AG20443 (cell line): ENCODE data around the gene CDHR2.

Source experiments
- DNase-seq: peaks from one replicate; pipeline ENCODE4 v3.0.0; 2012; ENCODE audit warnings: low spot score, mixed read lengths

Gene CDHR2

DNA sequence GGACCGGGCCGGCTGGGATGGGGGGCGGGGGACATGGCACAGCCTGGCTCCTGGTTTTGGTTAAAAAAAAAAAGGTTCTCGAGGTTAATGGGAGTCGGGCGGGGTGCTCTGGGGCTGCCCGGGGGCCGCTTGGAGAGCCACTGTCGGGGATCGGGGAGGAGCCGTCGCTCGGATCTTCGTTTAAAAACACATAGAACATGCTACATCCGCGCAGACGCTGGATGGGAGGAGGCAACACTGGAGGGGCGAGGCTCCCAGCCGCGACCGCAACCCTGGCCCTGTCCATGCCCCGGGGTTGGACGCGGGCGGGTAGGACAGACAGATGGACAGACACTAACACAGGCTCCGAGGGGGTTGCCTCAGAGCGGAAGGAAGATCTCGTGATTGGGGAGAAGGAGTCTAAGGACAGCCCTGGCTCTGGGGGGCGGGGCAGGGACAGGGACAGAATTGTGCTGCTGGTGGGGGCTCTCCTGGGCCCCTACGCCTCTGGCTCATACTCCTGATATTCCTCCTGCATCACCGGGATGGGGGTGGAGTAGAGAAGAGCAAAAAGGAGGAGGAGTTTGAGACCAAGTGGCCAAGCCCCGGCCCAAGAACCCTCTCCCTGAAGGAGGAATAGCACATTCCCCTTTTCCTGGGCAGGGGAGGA lies 71.3 kb downstream of the CDHR2 start:
- peak; percentile 46 for DNase-seq

DNA sequence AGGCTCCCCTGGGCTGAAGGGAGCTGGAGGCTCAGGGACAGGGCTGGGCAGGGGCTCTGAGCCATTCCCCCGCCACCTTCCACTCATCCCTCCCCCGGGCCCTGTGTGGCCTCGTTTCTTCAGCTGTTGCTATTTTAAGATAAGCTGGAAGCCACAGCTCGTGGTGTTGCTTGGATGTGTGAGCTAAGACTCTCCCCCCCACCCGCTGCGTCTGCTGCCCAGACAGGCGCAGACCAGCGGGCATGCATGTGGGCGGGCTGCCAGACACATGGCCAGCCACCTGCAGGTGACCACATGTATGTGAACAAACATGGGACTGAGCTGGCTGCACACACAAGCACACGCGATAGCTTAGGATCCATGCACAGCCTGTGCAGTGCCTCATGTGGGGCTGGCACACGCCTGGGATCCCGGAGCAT lies 72.5 kb downstream of the CDHR2 start:
- DNase-seq, result no peak

- DNase-seq, result no peak
Observed at GRCh38 chr5:176624142-176624541, 75.0 kb downstream of the CDHR2 start.

DNA sequence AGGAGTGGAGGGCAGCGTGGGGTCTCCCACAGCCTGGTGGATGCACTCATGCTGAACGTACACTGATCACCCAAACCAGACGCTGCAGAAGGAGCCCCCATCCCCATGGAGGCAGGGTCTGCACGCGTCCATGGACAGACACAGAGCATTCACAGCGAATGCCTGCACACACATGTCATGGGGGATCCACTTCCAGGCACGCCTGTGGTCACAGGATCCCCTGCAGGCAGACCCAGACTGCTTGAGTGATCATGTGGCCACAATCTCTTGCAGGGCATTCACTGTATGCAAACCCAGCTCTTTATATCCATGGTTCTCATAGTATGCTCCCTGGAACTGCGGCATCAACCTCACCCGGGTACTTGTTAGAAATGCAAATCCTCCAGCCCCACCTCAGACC lies 75.8 kb downstream of the CDHR2 start:
- no peak for DNase-seq

DNA sequence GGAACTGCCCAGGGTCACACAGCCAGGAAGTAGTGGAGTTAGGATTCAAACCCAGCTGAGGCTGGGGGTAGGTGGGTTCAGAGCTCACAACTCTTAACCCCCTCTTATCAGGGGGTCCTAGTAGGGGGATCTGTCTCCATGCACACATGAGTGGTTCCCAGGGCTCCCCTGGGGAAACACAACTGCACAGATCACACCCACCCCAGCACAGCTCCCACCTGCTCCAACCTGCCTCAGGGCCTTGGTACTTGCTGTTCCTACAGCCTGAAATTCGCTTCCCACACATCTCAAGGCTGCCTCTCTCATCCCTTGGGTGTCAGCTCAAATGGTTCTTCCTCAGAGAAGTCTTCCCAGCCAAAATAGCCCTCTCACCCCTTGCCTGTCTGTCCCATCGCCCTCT lies 76.4 kb downstream of the CDHR2 start:
- no peak for DNase-seq

DNA sequence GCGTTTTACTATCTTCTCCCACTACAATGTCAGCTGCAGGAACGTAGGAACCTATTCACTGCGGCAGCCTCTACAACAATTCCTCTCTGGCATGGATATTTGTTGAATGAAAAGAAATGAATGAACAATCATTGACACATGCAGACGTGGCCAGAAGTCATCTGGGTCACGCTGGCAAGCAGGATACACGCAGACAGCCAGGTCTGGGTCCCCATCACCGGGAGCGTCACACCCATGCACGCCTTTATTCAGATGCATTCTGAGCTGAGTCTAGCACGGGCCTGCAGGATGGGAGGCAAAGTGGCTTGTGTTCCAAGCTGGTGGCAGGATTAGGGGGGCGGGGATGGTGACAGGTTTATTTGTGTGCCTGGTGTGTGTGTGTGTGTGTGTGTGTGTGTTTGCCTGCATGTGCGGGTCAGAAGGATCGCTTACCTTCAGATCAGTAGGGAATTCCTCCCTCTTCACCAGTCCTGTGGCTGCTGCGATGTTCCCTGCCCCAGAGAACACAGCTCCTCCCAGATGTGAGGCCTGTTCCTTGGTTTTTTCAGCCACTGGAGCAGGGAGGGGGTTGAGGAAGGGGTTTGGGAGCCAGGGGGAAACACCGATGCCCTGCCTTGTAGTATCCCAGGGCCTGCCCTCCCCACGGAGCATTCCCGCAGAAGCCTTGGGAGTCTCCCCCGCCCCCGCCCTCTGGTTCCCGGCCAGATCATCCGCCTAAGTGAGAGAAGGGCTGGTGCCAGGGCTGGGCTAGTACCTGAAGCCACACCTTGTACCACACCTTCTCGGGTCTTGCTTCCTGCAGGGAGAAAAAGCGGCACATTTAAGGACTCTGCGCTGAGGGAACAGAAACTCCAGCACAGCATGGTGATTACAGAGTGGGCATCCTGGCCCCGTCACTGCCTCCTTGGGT lies 77.1 kb downstream of the CDHR2 start:
- no peak for DNase-seq

DNA sequence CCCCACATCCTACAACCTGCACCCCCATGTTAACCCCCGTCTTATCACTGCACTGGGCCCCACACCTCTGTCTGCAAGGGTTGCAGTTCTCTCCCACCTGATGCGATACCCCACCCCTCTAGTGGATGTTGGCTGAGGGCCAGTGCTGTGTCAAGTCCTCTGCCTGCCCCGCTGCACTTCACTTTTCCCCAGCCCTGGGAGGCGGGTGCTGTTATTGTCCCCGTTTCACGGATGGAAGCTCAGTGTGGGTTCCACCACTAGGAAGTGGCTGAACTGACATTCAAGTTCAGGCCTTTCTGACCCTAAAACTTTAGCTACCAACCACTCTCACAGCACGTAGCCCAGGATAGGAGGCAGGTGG lies 77.7 kb downstream of the CDHR2 start:
- DNase-seq, result no peak

DNA sequence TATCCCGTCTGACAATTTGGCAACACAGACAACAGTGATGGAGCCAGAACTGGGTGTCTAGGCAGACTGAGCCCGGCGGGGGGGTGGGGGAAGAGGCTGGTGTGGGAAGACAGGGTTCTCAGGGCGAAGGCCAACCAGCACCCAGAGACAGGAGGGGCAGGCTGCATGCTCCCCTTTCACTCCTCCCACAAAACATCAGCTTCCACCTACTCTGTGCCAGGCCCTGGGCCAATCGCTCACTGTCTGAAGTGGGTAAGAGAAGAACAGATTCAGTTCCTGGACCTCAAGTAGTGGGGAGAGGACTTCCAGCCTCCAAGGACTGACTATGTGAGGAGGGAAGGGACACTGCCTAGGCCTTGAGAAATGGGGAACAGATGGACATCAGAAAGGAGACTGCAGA lies 78.4 kb downstream of the CDHR2 start:
- no peak for DNase-seq

- DNase-seq, result no peak
Observed at GRCh38 chr5:176628406-176629228, 79.5 kb downstream of the CDHR2 start.

- DNase-seq, result no peak
Observed at GRCh38 chr5:176629317-176629852, 80.2 kb downstream of the CDHR2 start.

- DNase-seq, result peak; percentile 79
Observed at GRCh38 chr5:176629853-176630680, 80.9 kb downstream of the CDHR2 start, which contains the start of the genes EIF4E1B and SNCB. EIF4E1B (plus strand) TSS chr5:176630675; CDS start chr5:176642788, 12,113 bp downstream. SNCB (minus strand) TSS chr5:176630534; CDS start chr5:176629654, 880 bp downstream.

DNA sequence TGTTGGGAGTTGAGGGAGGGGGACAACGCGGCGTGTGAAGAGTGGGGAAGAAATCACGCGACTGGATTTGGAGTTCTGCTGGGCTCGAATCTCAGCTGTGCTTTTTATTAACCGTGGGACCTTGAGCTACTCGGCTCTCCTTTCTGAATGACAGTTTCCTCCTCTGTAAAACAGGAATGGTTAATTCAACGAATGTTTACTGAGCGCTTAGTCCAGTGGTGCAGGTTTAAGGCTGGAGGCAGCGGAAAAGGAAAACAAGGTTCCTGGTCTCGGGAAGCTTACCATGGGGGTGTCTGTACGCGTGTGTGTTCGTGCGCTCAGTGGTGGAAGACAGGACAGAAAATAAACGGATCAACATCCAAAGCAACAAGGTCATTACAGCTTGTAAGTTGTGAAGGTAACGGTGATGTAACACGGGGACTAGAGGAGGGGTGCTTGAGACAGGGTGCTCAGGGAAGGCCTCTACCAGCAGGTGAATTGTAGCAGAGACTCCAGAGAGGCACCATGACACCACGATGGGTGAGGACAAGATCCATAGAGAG lies 81.6 kb downstream of the CDHR2 start:
- no peak for DNase-seq

DNA sequence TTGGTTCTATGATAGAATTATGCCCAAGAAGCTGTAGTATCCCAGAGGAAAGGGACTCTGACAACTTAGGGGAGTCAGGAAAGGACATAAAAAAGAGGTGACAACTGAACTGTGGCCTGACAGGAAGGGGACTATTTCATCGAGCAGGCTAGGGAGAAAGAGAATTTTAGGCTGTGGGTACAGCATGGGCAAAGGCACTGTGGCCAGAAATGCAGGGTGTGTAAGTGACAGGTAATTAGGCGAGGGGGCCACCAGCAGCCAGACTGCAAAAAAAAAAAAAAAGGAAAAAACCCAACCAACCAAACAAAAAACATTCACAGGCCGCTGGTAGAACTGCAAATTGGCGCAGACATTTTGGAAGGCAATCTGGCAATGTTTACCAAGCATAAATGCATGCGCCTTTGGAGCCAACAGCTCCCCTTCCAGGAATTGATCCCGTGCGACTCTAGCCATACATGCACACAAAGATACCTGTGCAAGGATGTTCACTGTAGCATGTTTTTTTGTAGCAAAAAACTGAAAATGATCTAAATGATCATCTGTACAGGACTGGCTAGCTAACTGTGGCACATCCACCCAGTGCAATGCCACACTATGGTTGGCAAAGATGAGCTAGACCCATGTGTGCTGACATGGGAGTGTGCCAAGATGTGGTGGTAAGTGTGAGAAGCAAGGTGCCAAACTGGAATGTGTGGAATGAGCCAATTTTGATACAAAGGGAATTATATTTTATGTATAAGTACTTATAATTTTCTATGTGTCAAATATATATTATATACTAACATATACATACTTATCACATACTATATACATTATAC lies 82.5 kb downstream of the CDHR2 start:
- no peak for DNase-seq

- no peak for DNase-seq
Observed at GRCh38 chr5:176632745-176633144, 83.6 kb downstream of the CDHR2 start.

- no peak for DNase-seq
Observed at GRCh38 chr5:176633598-176633997, 84.5 kb downstream of the CDHR2 start.

GRCh38 chr5:176636426-176636825 lies 87.3 kb downstream of the CDHR2 start:
- DNase-seq, result peak; percentile 40

DNA sequence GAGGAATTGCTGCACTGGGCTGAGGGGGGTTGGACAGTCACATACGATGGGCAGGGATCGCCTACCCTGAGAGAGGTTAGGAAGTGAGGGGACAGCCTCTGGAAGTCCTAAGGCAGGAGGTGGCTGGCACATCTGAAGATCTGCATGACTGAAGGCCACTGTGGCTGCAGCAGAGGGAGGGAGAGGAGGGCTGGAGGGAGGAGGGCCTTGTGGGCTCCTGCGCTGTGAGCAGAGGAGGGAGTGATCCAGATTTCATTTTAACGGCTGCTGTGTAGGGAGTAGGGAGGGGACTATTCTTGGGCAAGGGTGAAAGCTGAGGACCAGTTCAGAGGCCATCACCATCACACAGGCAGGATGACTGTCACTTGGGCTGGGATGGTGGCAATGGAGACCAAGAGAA lies 88.4 kb downstream of the CDHR2 start:
- no peak for DNase-seq

GRCh38 chr5:176638437-176638836 lies 89.3 kb downstream of the CDHR2 start:
- no peak for DNase-seq

GRCh38 chr5:176639208-176639607 lies 90.1 kb downstream of the CDHR2 start:
- no peak for DNase-seq

- DNase-seq, result peak; percentile 38
Observed at GRCh38 chr5:176639981-176640380, 90.8 kb downstream of the CDHR2 start.
